GM18868 (cell line): ENCODE measurements around the gene KRT23.

ENCODE experiments used
- ATAC-seq: cut with Tn5 transposase; IDR thresholded peaks from one replicate; pipeline ENCODE4 v1.9.1; 2021; ENCODE audit warnings: mild to moderate bottlenecking, moderate library complexity; ENCODE audit not compliant: unreplicated experiment

The KRT23 gene

GRCh38 chr17:40912486-40913210 lies 24.8 kb downstream of the KRT23 start:
- no peak for ATAC-seq

DNA sequence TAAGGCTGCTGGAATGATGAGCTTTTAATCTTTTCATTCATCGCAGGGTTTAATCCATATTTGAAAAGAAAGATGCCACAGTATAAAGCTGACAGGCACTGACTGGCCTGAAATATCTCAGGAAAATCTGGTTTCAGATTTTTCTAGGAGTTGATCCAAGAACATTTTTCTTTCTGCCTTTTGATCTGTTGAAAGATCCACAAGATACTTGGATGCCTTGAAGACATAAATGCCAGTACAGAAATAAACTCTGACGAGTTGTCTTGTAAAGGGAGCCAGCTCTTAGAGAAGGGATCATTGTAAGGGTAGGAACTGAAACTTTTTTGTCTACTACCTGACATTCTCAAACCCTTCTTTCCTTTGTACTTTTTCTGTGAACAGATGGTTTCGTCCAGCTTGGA lies 27.0 kb downstream of the KRT23 start:
- ATAC-seq, result no peak

DNA sequence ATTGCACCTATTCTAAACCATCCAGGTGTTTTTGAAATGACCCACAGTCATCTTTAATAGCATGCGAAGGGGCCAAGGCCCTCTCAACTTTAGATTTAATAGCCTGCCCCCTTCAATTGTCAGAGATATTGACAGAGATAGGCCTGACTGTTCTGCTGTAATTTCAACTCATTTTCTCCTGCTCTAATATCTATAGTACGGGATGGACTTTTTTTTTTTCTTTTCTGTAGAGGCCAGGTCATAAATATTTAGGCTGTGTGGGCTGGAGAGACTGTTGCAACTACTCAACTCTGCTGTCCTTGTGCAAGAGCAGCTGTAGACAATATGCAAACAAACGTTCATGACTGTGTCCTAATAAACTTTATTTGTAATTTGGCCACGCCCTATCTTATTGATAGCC lies 27.7 kb downstream of the KRT23 start:
- no peak for ATAC-seq

DNA sequence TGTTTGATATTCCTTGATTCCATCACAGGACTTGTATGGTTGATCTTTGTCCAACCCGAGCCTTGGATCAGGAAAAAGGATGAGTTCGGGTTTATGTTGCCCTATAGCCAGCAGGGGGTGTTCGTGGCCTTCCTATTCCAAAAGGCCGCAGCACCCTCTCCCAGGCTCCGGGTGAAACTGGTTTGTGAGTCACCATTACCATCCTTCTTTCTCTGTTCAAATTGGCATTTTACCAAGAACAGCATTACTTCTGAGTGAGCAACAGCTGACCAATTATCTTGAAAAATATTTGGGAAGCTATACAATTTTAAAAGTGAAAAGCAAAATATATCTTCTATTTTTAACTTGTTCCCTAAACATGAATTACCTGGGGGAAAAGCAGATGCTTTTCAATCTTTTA lies 28.1 kb downstream of the KRT23 start:
- ATAC-seq, result no peak

GRCh38 chr17:40906613-40907012 lies 30.8 kb downstream of the KRT23 start:
- no peak for ATAC-seq

DNA sequence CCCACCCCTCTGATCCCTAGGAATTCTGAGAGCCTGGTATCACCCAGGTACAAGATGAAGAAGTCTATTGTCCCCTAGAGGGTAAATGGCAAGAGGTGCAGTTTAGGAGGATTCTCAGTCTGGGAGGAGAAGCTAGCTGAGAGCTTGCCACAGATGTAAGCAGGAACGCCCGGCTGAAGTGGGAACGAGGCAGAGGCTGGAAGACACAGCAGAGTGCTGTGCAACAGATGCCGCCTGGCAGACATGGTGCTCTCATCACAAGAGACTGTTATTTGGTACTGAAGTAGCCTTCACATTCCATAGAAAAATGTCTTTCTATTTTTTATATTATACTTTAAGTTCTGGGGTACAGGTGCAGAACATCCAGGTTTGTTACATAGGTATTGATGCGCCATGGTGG lies 32.1 kb downstream of the KRT23 start:
- no peak for ATAC-seq

- no peak for ATAC-seq
These were observed 34.2 kb downstream of the KRT23 start for GRCh38 chr17:40903129-40903847.

DNA sequence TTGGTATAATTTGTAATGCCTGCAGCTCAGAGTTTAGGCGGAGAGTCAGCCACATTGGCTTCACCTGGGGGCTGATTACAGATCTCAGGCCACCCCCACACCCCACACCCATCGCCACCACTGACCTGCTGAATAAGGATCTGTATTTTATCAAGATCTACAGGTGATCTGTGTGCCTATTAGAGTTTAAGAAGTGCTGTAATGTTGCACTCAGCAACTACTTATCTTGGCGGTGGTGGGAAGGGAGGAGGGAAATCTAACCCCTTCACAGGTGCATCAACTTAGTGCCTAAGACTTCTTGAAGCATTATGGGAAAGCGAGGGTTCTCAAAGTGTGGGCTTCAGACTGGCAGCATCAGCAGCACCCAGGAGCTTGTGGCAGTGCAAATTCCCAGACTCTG lies 34.9 kb downstream of the KRT23 start:
- no peak for ATAC-seq

- ATAC-seq, result no peak
These were observed 35.4 kb downstream of the KRT23 start for GRCh38 chr17:40901981-40902474.

DNA sequence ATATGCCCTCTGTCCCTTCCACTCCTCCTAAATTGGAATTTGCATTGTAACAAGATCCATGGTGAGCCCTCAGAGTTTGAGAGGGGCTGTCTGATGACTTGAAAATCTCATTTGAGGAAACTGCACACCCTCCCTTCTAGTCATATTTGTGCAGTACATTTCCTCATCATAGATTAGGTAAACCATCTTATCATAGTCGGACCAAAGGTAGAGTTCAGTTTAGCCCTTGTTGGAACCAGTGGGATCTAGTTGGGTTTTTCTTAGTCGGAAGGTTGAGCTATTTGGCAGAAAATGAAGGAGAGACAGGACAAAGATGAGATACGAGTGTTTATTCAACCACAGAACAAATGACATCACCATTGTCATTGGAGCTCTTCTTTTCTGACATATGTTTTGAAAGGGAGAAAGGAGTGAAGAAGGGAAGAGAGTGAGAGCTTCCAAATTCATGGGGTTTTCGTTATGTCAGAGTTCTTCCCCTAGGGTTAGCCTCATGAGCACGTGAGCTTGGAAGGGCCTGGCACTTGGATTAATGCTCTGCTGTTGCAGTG lies 36.6 kb downstream of the KRT23 start:
- ATAC-seq, result no peak

- no peak for ATAC-seq
These were observed 40.5 kb downstream of the KRT23 start for GRCh38 chr17:40896916-40897455.

GRCh38 chr17:40895106-40895730 lies 42.2 kb downstream of the KRT23 start:
- ATAC-seq, result no peak

- no peak for ATAC-seq
These were observed 49.2 kb downstream of the KRT23 start for GRCh38 chr17:40888196-40888720.

DNA sequence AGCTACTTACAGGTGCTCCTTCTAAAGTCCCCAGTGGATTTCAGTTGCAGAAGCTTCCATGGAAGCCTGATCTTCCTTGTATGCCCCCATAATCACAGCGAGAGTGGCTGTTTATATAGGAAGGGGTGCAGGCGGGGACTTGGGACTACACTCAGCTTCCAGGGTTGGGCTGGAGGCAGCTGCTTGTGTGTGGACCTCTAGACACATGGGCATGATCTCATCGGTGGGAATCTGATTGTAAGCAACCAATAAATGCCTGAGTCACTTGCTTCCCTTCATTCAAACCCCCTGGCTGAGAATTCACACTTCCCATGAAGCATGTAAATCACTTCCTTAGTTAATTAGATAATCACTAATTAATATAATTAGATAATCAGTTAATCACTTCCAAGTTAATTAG lies 51.4 kb downstream of the KRT23 start:
- ATAC-seq, result no peak

DNA sequence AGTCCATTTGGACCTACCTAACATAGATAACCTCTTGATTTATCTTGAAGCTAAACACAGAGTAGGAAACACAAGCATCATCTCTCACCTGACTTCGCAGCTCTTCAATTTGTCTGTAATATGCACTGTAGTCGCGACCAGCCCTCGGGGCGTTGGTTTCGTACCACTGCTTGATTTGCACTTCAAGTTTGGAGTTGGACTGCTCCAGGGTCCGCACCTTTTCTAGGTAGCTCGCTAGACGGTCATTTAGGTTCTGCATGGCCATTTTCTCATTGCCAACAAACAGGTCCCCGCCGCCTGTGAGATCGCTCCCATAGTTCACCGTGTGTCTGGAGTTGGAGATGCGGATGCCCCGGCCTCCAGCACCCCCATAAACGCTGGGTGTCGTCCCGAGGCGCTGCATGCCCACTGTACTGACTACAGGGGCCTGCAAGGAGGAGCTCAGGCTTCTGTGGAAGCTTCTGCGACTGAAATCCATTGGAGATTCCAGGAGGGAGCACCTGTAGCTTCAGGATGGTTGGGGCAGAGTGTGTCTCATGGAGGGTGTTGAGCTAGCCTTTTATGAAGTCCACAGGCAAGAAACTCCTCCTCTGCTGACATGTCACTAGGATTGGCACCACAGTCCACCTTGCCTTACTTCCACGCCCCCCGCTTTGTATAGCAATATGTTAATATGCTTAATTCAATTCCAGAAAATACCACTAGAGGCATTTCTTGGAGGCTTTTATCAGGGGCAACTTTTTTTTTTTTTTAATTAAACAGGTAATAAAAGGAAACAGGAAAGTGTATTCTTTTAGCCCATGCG lies 52.5 kb downstream of the KRT23 start, which contains the start of gene KRT20:
KRT20 (minus strand) TSS at position 535 of the 805 bp plus-strand sequence; CDS start at position 478, 57 bp downstream.
- ATAC-seq, result no peak

DNA sequence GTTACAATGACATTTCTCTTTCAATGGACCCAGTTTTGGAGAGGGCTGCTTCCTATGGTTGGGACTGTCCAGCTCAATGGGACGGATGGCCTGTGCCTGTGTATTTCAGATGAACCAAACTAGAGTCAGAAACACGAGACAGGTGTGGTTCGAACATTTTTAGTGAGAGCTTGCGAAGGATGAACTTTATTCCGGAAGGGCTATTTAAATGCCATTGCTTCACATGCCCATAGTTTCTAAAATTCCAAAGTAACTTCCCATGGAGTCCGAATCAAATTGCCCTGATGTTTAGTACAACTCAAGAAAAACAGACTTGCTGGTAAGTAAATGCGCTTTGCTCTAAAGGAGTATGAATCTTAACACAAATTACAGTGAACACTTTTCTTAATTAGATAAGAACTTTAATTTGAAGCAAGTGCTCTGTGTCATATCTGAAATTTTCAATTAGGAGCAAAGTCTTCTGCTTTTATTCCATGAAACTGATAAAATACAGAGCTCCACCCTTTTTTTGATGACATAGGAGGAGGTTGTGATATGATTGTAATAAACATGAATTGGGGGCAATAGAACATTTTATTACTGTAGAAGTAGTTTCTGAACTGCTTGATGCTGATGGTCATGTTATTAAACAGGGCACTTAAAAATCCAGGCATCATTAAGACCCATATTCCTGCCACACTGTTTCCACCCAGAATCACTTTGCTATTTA lies 53.7 kb downstream of the KRT23 start:
- ATAC-seq, result no peak

DNA sequence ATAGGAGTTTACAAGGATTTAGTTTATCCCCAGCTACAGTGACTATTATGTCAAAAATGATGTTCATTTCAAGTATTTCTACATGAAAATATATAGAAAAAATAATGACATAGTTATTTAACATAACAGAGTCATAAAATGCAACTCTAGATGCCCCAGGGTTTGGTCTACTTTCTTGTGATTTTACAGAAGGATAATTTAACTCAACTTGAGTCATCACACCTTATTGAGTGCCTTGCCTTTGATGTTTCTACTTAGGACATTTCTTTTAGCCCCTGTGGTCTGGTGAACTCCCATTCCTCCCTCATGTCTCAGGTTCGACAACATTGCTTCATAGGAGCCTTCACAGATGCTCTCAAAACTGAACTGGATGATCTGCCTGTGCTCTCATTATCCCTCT lies 54.4 kb downstream of the KRT23 start:
- ATAC-seq, result no peak

GRCh38 chr17:40879026-40879425 lies 58.4 kb downstream of the KRT23 start:
- ATAC-seq, result no peak

DNA sequence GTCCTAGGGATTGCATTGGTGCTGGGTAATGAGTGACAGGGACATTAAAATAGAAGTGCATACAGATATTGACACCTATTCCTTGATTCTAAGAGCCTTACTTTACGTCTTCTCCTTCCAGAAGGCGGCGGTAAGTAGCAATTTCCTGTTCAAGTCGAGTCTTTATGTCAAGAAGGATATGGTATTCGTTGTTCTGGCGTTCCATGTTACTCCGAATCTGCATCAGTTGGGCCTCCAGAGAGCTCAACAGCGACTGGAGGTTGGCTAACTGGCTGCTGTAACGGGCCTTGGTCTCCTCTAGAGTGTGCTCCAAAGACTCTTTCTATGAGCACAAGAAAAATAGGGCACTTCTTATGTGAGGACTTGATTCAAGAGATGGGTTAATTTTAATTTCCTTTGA lies 59.4 kb downstream of the KRT23 start:
- no peak for ATAC-seq

GRCh38 chr17:40873801-40874200 lies 63.6 kb downstream of the KRT23 start:
- ATAC-seq, result no peak
